Muscle layer of duodenum (tissue), 2 donors: Measurements from ENCODE around the gene CAPN8.

Source experiments
- H3K27ac ChIP-seq: one replicate; pipeline ENCODE4 v1.7.0; 2013; ENCODE audit warnings: mild to moderate bottlenecking, low read length
- H3K27me3 ChIP-seq: one replicate; pipeline ENCODE4 v1.7.0; 2013; ENCODE audit warnings: low read depth, mild to moderate bottlenecking, control low read depth, low read length
- H3K36me3 ChIP-seq, 2 donors: one replicate each; pipeline ENCODE4 v1.7.0; 2013; ENCODE audit warnings: low read length in 2 of 2, control low read depth in 1 of 2, mild to moderate bottlenecking in 1 of 2; ENCODE audit not compliant: insufficient read depth in 2 of 2, control insufficient read depth in 1 of 2
- H3K4me1 ChIP-seq, 2 donors: one replicate each; pipeline ENCODE4 v1.7.0; 2013; ENCODE audit warnings: low read length in 2 of 2, mild to moderate bottlenecking in 2 of 2, control low read depth in 1 of 2, moderate library complexity in 1 of 2; ENCODE audit not compliant: insufficient read depth in 2 of 2, control insufficient read depth in 1 of 2
- H3K4me3 ChIP-seq, 2 donors: one replicate each; pipeline ENCODE4 v1.7.0; 2013; ENCODE audit warnings: low read length in 2 of 2, low read depth in 1 of 2, mild to moderate bottlenecking in 1 of 2
- H3K9me3 ChIP-seq, 2 donors: one replicate each; pipeline ENCODE4 v1.7.0; 2013; ENCODE audit warnings: low read length in 2 of 2, control low read depth in 1 of 2, mild to moderate bottlenecking in 1 of 2; ENCODE audit not compliant: control insufficient read depth in 1 of 2
- donor health status: healthy.

Gene CAPN8

DNA sequence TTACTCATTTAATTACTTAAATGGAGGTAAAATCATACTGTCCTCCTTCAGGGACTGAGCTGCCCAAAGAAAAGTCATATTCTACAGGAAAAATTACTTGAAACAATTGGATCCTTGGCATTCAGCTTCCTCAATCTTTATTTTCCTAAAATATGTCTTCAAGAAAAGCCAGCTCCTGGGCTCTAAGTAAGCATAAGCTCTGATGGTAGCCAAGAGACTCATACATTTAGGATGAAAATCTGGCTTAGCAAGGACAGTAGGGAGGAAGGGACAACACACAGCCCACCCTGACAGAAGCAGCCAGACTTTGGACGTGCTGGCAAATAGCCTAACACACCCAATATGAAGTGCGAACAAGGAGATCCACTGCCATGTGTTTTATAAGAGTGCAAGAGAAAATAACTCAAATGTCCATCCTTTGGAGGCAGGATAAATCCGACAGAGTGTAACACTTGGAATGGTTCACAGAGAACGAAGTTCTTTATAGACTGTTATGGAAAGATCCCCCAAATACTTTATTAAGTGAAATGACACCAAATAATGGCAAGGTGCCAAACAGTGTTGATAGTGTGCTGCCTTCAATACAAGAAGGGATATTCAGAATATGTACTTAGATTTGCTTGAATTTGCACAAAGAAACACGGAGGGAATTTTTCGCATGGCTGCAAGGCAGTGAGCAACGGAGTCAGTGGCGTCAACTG is 14.1 kb downstream of the CAPN8 start:
- Histone ChIP-seq H3K4me3 (no peak overlapping the region), H3K27ac (no peak overlapping the region), H3K36me3 (no peaks in the 10 kb centered on the region), H3K9me3 (no peaks in the 10 kb centered on the region), H3K27me3 (no peaks in the 10 kb centered on the region), H3K4me1 (no peaks in the 10 kb centered on the region)

GRCh38 chr1:223650465-223650864 is 15.0 kb downstream of the CAPN8 start:
- H3K27ac ChIP-seq: no peak overlapping the region
- no peaks in the 10 kb centered on the region for H3K27me3 ChIP-seq
- no peaks in the 10 kb centered on the region for H3K9me3 ChIP-seq
- H3K4me1 ChIP-seq: no peaks in the 10 kb centered on the region
- no peak overlapping the region for H3K4me3 ChIP-seq
- H3K36me3 ChIP-seq: no peaks in the 10 kb centered on the region

GRCh38 chr1:223649222-223649621 is 16.3 kb downstream of the CAPN8 start:
- Histone ChIP-seq H3K4me1 (no peaks in the 10 kb centered on the region), H3K4me3 (no peak overlapping the region), H3K27ac (no peak overlapping the region), H3K9me3 (no peaks in the 10 kb centered on the region), H3K36me3 (no peaks in the 10 kb centered on the region), H3K27me3 (no peaks in the 10 kb centered on the region)

DNA sequence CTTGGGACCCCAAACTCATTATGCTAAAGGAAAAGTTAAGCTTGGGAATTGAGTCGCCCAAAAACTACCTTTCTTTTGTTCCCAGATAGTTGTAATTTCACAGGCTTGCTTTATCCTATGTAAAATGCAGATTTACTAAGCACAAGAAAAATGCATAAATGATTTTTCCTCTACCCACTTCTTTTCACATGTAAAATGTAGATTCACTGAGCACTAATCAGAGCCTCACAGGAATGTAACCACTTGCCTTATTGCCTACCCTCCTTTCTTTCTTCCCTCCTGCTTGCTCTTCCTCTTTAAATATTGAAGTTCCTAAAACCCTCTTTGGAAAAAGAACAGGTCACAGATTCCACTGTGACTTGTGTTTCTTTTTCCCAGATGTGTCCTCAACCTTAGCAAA is 18.3 kb downstream of the CAPN8 start:
- H3K27me3 ChIP-seq: no peaks in the 10 kb centered on the region
- no peaks in the 10 kb centered on the region for H3K36me3 ChIP-seq
- H3K27ac ChIP-seq: no peak overlapping the region
- H3K4me3 ChIP-seq: no peak overlapping the region
- H3K9me3 ChIP-seq: no peaks in the 10 kb centered on the region
- no peaks in the 10 kb centered on the region for H3K4me1 ChIP-seq

- H3K4me3 ChIP-seq: no peak overlapping the region
- H3K9me3 ChIP-seq: no peaks in the 10 kb centered on the region
- no peaks in the 10 kb centered on the region for H3K27me3 ChIP-seq
- no peaks in the 10 kb centered on the region for H3K36me3 ChIP-seq
- H3K4me1 ChIP-seq: no peaks in the 10 kb centered on the region
- no peak overlapping the region for H3K27ac ChIP-seq
Measured at GRCh38 chr1:223645903-223646302, 19.6 kb downstream of the CAPN8 start.

- H3K27ac ChIP-seq: no peak overlapping the region
- no peaks in the 10 kb centered on the region for H3K4me1 ChIP-seq
- H3K27me3 ChIP-seq: no peaks in the 10 kb centered on the region
- no peak overlapping the region for H3K4me3 ChIP-seq
- H3K9me3 ChIP-seq: no peaks in the 10 kb centered on the region
- H3K36me3 ChIP-seq: no peaks in the 10 kb centered on the region
Measured at GRCh38 chr1:223642237-223642636, 23.3 kb downstream of the CAPN8 start.

DNA sequence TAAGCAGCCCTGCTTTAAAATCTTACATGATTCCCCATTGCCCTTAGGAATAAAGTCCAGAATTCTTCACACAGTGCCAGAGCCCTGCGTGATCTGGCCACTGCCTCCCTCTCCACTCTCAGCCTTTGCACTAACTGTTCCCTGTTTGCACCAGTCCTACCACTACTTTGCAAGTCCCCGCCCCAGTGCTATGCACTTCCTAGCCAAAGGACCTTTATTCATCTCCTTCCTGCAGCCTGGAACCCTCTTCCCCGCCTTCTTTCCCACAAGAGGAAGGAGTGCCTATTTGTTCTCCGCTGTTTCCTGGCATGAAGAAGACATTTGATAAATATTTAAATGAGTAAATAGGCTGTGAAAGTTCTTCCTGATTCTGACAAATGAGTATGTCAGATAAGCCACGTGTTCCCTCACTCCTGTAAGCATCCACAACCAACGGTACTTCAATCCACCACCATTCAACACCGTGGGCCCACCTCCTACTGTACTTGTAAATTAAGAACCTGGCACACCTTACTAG is 23.9 kb downstream of the CAPN8 start:
- Histone ChIP-seq H3K9me3 (no peaks in the 10 kb centered on the region), H3K4me1 (no peaks in the 10 kb centered on the region), H3K36me3 (no peaks in the 10 kb centered on the region), H3K27me3 (no peaks in the 10 kb centered on the region), H3K4me3 (no peak overlapping the region), H3K27ac (no peak overlapping the region)

DNA sequence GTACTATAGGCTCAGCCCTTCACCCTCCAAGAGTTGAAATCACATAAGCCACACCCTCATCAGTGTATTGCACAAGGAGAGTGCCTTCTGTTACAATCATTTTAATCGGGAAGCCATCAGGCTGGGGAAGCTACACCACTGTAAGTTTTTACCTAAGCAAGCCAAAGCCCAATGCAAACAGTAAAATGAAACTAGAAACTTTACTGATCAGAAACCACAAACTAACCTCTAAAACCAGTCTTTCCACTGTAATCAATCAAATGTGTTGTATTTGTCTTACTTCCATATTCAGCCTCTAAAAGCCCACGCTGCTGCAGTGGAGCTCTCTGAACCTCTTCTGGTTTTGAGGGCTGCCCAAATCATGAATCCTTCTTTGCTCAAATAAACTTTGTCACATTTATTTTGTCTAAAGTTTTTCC is 26.2 kb downstream of the CAPN8 start:
- Histone ChIP-seq H3K36me3 (no peaks in the 10 kb centered on the region), H3K27me3 (no peaks in the 10 kb centered on the region), H3K27ac (no peak overlapping the region), H3K4me1 (no peaks in the 10 kb centered on the region), H3K4me3 (no peak overlapping the region), H3K9me3 (peaks cover 0 to 5% of the 10 kb centered on the region in 2 donors)

GRCh38 chr1:223635236-223635635 is 30.3 kb downstream of the CAPN8 start:
- Histone ChIP-seq H3K27me3 (no peaks in the 10 kb centered on the region), H3K4me1 (no peaks in the 10 kb centered on the region), H3K4me3 (no peak overlapping the region), H3K9me3 (peaks cover 0 to 12% of the 10 kb centered on the region in 2 donors), H3K36me3 (no peaks in the 10 kb centered on the region), H3K27ac (no peak overlapping the region)

GRCh38 chr1:223634423-223634822 is 31.1 kb downstream of the CAPN8 start:
- H3K27ac ChIP-seq: no peak overlapping the region
- no peaks in the 10 kb centered on the region for H3K4me1 ChIP-seq
- peaks cover 0 to 12% of the 10 kb centered on the region in 2 donors for H3K9me3 ChIP-seq
- no peaks in the 10 kb centered on the region for H3K36me3 ChIP-seq
- H3K4me3 ChIP-seq: no peak overlapping the region
- no peaks in the 10 kb centered on the region for H3K27me3 ChIP-seq

DNA sequence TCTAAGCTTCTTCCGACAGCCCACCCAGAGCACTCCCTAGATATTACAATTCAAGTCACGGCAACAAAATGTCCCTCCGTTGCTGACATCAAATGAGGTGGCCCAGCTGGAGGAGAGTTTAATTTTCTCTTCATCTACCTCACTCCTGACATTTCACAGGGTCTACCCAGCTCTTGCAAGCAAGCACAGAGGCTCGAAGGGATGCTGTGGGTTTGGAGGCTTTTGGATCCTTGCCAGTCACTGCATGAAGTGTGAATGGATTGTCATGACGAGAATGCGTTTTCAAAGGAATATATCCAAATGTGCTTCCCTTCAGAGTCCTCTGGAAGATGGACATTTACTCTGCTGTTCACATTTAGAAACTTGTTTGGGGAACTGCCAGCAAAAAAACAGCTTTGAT is 33.5 kb downstream of the CAPN8 start:
- H3K36me3 ChIP-seq: no peaks in the 10 kb centered on the region
- H3K4me1 ChIP-seq: no peaks in the 10 kb centered on the region
- peaks cover 0 to 12% of the 10 kb centered on the region in 2 donors for H3K9me3 ChIP-seq
- peaks cover 4% of the 10 kb centered on the region for H3K27me3 ChIP-seq
- H3K4me3 ChIP-seq: no peak overlapping the region
- no peak overlapping the region for H3K27ac ChIP-seq

GRCh38 chr1:223631473-223631872 is 34.0 kb downstream of the CAPN8 start:
- Histone ChIP-seq H3K27ac (no peak overlapping the region), H3K4me1 (no peaks in the 10 kb centered on the region), H3K4me3 (no peak overlapping the region), H3K36me3 (no peaks in the 10 kb centered on the region), H3K9me3 (peaks cover 0 to 12% of the 10 kb centered on the region in 2 donors), H3K27me3 (peaks cover 4% of the 10 kb centered on the region)
